Fibroblast of skin of right biceps (primary cell): Measurements from ENCODE around the gene GALNT18.

Source experiments
- DNase-seq: peaks from one replicate; pipeline ENCODE4 v3.0.0-alpha.2; 2013

GALNT18 gene

DNA sequence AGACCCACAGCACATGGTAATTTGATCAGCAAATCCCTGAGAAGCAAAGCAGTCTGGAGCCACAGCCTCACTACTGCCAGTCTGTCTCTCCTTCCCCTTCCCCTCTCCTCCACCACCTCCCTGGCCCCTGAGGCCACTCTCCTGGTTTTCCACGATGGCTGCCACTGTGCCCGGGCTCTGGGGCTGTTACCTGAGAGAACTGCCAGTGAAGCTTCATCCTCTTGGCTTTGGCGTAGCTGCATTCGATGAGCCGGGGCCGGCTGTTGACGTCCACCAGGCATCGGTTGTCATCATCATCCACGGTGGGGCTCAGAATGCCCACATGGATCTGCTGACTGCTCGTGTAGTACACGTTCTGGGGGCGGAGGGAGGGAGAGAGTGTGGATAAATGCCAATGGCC, 329.0 kb downstream of the GALNT18 start:
- DNase-seq: no peak

DNA sequence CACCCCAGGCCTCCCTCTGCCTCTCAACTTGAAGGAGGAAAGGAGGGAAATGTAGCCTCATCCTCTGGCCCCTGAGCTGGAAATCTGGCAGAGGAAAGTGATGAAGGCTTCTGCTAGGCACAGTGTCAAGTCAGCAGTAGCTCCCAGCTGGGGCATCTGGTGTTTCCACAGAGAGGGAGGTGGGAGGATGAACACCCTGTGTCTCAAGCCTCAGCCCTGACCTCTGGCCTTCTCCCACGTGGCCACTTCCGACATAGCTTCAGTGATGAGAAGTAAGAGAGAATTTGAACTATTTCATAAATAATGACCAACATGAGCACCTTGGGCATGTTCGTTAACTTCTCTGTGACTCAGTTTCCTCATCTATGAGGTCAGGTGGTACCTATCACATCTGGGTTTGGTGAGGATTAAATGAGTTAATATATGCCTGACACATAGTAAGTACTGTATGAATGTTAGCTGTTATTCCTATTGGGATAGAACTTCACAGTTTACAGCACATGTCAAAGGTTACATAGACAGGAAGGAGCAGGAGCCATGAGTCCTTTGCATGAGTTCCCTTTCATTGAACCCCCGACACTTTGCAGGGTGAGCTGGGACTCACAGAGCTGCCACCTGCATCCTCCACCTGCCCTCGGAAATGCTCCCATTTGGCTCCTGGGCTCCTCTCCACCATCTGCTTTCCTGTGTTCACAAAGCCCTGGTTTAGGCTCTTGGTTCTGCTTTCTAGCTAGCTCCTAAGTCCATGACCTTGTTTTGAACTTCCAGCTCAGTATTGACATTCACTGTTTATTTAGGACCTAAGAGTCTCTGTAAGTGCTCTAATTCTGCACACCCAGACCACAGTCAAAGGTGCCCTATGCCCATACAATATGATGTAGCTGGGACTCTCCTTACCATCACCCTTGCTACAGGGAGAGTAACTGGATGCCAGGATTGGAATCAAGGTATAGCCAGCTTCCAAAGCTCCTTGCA, 330.5 kb downstream of the GALNT18 start:
- DNase-seq: no peak

DNA sequence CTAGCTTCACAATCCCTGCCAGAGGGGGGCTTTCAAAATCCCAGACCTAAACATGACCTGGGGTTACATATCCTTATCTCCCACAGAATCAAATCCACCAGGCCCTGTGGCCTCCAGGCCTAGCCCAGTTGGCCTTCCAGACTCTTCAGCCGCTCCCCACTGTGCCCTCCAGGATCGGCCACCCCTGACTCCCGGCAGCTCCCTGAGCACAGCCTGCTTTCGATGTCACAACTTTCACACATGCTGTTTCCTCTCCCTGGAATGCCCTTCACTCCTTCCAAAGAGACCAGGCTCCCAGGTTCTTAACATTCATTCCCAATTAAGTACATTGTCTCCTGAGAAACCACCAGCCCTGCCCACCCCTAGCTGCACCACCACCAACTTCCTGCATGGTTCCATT, 331.5 kb downstream of the GALNT18 start:
- no peak for DNase-seq

DNA sequence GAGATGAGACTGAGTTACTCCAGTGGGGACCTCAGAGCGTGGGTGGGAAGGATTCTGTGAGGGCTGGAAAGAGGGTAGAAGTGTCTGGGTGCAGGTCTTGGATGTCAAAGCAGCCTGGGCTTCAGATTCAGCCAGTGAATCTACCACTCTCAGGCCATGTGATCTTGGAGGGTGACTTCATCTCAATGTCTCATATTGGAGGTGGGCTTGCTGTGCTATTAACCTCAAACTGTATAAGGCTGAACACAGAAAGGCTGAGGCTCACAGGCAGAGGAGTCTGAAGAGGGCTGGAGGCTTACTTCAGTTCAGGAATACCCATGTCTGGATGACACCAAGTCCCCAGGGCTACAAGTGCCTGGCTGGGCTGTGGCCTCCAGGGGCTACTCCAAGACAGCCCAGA, 332.1 kb downstream of the GALNT18 start:
- no peak for DNase-seq

DNA sequence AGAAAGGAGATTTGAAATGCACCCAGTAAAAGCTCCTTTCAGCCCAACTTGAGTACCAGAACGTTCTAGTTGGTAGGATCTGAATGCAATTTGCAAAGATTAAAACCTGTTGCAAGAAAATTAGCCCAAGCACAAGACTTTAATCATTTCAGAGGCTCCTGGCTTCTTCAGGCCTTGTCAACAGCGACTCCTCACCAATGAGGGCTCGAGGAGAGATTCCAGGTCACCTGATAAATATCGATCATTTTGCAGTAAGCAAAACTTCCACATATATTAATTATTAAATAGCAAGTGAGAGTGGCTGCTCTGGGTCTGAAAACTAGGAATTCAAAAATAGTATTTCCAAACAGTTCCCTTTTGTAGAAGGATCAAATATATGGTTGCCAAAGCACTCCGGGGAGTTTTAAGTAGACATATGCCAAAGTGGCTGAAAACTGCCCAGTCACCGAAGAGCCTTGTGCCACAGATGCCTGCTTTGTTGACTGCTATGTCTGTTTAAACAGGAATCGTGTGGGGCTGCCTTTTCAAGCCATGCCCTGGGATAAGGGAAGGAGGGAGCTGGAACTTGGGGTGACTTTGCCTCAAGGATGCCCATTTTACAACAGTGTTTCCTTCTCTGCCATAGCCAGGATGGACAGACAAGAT, 332.7 kb downstream of the GALNT18 start:
- DNase-seq: no peak

DNA sequence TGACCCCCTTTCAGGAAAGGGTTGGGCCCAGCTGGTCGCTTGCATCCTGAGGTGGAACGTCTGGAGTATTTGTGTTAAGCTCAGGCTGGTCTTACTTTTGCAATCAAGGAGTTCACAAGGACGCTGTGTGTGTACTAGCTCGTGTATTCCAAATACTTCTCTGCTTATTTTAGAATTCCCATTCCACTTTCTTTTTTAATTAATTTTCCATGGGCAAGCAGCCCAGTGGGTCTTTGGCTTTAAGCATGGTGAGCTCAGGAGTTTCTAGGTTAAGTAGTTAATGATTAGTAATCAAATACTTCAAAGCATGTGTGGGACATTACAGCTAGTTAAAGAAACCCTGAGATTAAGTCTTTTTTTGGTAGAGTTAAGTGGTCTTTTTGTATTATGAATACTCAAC, 337.3 kb downstream of the GALNT18 start:
- DNase-seq: no peak

DNA sequence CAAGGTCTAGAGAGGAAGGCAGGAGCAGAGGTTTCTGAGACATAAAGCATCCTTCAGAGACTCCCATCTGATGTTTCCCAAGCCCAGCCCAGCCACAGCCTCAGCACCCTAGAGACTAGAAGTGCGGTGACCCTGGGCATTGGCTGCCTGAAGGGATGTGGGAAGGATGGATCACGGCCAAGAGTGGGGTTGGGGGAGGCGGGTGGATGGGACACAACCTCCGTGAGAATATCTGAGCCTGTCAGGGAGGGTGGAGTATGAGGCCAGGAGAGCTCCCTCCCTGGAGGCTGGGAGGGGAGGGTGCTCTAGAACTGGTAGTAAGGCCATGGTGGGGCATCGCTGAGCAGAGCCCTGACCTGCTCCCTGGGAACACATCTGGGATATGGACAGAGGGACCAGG, 340.2 kb downstream of the GALNT18 start:
- no peak for DNase-seq

DNA sequence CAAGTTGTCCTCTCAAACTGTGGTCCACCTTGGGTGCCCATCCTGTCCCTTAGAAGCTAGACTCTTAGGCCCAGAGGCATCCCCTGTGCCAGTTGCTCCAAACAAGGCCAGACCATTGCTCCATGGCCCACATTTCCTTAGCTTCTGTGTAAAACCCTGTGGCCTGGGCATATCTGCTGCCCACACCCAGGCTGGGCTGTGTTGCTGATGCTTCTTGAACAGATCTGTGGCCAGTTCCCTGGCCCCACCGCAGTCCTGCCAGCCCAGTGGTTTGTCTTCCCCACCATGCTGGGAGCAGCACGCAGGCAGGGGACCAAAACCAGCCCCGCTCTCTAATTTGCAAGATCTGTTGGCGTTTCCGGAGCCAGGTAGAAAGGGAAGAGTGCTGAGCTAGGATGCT, 341.0 kb downstream of the GALNT18 start:
- no peak for DNase-seq

DNA sequence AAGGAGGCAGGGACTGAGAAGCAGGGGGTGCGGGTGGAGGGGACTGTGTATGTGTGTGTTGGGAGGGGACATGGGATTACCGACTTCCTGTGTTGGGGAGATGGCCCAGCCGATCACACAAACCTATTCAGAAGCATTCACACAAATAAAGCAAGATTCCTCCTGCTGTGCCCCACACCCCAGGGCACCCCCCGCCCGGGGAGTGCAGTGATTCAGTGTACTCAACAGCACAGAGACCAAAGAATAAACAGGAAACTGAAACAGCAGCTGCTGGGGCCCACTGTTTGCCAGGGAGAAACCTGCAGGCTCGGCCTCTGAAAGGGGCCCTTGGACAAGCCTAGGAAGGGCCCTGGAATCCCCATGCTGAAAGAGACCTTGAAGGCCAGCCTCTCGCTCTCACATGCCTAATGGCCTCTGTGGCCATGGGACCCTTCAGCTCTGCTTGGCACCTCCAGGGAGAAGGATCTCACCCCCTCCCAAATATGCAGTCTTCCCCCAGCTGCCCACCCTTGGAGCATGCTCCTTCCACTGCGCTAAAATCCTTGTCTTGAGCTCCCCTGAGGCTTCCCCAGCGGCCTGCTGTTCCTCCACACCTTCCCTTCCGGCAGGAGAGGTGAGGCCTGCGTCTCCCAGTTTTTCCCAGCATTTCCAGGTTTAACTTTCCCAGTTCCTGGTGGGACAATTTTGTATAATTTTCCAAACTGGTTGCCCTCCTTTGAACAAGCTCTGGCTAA, 341.7 kb downstream of the GALNT18 start:
- DNase-seq: peak; percentile 24

DNA sequence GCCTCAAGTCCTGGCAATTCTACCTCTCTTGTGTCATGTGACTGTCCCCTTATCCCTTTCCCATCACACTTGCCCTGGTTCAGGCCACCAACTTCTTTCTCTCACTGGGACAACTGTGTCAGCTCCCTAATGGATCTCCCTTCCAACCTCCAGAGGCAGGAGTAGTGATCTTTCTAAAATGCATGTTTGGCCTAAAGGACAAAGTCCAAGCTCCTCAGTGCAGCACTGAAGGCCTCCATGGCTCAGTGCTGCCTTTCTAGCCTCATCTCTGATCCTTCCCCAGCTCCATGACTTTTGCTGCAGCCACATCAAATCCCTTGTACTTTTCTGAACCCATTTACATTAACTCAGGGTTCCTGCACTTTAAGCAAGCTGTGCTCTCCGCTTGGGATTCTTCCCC, 349.6 kb downstream of the GALNT18 start:
- DNase-seq: no peak

DNA sequence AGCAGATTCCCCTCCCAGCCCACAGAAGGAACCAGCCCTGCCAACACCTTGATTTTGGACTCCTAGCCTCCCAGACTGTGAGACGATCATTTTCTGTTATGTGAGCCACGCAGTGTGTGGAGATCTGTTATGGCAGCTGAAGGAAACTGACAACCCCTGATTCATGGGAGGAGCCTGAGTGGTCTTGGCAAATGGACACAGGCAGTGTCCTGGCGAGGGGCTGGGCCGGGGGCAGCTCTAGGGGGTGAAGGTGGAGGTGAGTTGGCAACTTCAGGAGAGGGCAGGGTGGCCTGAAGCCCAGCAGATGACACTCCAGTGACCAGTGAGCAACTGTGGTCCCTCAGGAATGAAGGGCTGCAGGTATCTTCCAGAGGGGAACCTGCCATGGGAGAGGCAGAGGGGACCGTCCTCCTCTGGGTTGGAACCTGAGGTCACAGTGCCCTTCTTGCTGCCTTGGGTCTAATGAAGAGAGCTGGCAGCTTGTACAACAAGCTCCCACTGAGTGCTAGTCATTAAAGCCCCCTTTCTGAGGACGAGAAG, 351.5 kb downstream of the GALNT18 start:
- DNase-seq: no peak

DNA sequence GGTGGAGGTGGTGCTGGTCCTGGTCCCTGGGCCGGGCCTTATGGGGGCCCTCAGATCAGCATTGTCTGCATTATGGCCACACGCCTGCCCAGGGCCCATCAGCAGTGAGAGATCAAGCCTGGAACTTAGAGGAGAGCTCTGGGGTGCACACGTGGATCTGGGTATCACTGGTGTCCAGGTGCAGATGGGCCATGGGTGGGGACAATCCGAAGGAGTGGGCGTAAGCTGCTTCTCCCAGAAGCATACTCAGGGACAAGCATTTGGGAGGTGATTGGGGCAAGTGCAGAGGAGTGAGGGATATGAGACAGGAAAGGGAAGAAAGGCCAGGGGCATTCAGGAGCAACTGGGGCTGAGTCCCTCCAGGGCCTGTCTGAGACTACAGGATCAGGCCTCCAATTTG, 353.1 kb downstream of the GALNT18 start:
- no peak for DNase-seq

DNA sequence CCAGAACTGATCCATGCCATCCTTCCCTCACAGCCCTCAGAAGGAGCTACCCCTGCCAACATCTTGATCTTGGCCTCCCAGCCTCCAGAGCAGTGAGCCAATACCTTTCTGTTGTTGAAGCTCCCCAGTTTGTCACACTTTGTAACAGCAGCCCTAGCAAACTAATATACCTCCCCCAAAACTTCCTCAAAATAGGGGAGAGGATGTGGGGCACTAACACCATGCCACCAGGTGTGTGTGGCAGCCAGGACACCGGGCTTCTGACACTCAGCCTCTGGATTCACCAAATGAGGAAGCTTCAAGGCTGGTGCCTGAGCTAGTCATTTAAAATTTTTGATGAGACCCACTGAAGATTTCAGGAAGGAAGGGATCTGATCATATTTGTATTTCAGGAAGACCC, 353.7 kb downstream of the GALNT18 start:
- DNase-seq: no peak

DNA sequence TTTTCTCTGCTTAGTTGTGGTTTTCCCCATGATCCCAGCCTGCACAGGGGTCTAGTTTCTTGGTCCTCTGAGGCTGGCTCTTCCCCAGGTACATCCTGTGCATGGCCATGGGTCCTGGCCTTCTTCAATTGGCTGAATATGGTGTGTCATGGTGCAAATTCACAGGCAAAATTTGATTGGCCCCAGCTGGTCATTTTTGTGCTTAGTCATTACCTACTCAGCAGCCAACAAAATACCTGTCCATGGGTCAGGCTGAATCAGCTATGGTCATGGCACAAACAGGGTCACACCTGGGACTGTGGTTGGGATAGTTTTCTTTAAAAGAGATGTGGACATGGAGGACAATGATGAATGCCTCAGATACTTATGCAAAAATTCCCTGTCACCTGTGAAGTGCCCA, 354.5 kb downstream of the GALNT18 start:
- no peak for DNase-seq

DNA sequence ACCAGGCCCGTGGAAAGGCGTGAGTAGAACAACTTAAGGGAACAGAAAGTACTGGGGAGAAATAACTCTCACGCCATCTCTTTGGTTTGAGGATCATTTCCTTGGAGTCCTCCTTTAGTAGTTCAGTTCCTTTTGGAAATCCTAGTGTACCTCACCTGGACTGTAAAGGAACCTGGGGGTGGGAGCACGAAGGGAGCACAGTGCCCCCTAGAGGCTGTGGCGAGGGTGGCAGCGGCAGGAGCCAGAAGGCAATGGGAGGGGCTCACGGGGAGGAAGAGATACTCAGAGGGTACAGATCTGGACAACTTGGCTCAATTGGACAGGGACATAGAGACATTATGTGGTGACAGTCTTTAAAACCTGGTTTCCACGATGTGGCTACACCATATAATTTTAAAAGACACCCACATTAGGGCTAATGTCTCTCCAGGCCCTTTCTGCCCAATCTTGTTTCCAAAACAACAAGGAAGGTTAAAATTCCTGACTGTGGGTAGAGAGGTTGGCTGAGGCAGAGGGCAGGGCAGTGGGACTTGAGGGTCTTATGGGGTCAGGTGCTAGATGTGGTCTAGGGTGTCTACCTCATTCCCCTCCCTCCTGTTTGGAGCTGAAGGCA, 355.7 kb downstream of the GALNT18 start:
- peak; percentile 12 for DNase-seq

DNA sequence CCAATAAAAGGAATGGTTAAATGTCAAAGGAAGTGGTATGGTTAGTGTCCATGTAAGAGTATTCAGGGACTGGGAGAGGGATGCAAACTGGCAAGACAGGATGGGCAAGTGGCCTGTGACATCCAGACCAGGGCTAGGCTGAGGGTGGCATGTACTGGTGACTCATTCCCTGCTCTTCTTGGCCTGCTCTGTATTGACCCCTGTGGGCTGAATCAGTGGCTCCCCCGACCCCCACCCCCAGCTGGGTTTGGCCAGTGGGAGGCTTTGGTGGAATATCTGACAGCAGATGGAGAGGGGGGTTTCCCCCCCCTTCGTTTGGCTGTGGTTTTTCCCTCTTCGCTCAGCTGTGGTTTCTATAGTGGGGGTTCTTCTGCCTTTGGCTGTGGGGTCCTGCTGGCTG, 356.5 kb downstream of the GALNT18 start:
- DNase-seq: no peak

DNA sequence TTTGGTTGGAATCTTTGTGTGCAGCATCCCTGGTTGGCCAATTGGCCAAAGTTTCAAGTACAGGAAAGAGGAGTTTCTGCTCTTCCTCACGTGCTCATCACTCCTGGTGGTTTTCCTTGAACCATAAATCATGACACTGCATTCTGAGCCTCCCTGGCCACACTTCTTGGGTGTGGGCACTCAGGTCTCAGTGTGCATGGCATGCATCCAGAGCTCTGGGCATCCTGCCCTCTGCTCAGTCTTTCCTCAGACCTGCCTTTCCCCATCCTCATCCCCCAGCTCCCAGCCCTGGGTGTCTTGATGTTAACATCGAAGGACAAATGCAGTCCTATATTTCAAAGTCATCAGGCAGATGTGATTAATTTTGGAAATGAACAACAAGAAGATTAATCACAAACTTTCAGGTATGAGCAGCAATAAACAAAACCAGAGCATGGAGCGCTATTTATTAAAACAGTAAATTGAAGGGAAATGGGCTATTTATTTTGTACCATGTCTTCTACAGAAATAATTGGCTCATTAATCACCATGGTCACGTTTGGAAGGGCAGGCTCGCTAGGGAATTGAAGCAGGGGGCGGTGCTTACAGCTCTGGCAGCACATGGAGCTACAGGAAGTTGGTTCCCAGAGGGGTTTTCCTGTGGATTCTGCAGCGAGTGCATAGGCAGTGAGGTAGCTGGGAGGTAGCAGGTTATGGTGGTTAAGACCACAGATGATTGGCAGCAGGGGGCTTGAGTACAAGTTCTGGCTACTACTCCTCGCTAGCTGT, 358.4 kb downstream of the GALNT18 start:
- peak; percentile 21 for DNase-seq

DNA sequence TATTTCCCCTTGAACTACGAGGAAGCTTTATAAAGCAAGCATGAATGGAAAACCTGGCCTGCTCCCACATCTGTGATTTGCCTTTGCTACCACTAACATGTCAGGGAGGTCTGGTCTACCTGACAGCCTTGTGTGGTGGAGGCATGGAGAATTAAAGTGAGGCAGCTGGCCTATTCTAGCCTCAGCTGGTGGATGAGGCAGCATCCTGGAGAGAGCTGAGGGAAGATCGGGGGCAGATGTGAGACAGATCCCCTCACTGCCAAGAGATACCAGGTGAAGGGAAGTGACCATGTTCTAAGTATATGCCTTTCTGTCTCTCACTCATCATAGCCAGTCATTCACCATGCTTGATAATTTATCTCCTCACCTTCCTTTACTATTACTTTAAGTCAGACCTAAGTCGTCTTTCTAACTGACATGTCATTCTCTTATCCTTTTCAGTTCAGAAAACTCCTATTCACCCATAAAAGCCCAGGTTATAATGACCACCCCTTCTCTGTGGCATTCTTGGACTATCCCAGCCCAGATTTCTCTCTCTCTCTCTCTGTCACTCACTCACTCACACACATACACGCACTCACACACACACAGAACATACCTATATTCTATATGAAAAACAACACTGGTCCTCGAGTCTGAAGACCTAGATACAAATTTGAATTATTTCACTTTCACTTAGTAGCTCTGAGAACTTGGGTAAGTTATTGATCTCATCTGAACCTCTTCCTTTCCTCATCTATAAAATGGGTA, 359.5 kb downstream of the GALNT18 start:
- no peak for DNase-seq

DNA sequence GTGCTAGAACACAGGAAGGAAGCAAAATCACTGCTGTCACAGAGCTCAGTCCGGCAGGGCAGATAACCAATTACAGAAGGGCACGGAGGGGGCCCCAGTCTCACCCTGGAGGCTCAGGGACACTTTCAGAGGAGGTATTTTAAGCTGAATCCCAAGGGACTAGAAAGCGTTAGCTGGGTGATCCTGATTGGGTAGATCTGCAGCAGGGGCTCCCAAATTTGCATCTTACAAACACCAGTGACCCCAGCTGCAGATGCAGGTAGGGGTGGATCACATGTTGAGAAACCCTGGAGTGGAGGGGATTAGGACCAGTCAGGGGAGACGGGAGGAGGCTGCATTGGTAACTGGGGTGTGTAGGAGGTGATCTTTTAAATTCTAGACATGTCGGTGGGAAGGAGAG, 360.2 kb downstream of the GALNT18 start:
- no peak for DNase-seq

DNA sequence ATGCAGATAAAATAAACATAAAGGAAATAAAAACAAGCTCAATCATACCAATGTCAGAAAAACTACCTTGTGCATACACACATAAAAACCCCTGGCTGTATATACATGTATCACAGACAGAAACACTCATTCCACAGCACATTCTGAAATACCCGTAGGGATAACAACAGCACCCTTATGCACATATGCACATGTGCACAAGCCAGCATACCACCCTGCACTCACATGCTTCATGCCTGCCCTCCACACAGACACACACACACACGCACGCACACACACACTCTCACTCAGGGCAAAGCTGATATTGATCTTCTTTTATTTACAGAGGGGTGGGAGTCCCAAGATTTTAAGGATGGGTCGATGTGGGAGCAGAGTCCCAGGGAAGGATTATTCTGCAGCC, 360.9 kb downstream of the GALNT18 start:
- DNase-seq: no peak

DNA sequence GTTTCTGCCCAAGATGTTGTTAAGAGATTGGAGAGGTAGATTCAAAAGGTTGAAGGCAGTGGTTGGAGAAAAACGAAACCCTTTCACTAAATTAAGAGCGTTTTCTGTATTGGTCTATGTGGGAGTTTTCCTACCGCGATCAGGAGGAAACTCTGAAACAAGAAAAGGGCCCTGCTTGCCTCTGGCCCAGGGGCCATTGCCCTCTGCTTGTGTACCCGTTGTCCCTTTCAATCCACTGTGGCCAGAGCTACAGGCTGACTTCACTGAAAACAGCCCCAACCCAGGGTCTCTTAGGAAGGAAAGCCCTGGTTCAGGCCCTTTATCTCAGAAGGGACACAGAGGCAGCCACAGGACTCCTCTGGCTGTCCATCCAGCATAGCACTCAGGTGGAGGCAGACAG, 367.8 kb downstream of the GALNT18 start:
- no peak for DNase-seq
